Ovary (tissue), 9 donors: ENCODE measurements around the gene TICAM1. TPM values are rescaled to one million over a fixed set of nuclear protein-coding genes. Genes with fewer than 3 reads are reported as not detected.
"Not testable (repeated sequence)": the region's sequence is repeated elsewhere in the genome, so short reads cannot be mapped to it uniquely, and the experiment has no call there.

ENCODE experiments used
- DNase-seq, 5 donors: peaks; one replicate each; pipeline ENCODE4 v3.0.0-alpha.2; 2019 to 2020
- H3K27ac ChIP-seq, 2 donors: fragments of 200-600 bp; one replicate each; pipeline versions ENCODE4 v1.5.1 to v1.8.0; 2019 to 2022
- H3K27me3 ChIP-seq: fragments of 200-600 bp; one replicate; pipeline ENCODE4 v1.8.0; 2022
- H3K36me3 ChIP-seq: fragments of 200-600 bp; sonication (generic); one replicate; pipeline ENCODE4 v1.5.1; 2019
- H3K4me1 ChIP-seq: one replicate; pipeline ENCODE4 v1.8.1; 2013; ENCODE audit warnings: mild to moderate bottlenecking, moderate library complexity; ENCODE audit not compliant: insufficient read depth
- H3K4me3 ChIP-seq: fragments of 200-600 bp; sonication (generic); one replicate; pipeline ENCODE4 v1.5.1; 2017
- H3K9me3 ChIP-seq, 2 donors: fragments of 200-600 bp in 1 of 2; sonication (generic) in 1 of 2; one replicate each; pipeline versions ENCODE4 v1.5.1 to v1.8.1; 2013 to 2019; ENCODE audit warnings: mild to moderate bottlenecking in 1 of 2, moderate library complexity in 1 of 2
- EP300 ChIP-seq: sonication (generic); formaldehyde crosslinking; IDR thresholded peaks from one replicate; pipeline ENCODE4 v1.6.1; 2017; ENCODE audit warnings: antibody characterized with exemption
- POLR2A ChIP-seq: fragments of 450-650 bp; IDR thresholded peaks from one replicate; pipeline ENCODE4 v1.6.1; 2017; ENCODE audit warnings: antibody characterized with exemption, mild to moderate bottlenecking, moderate library complexity
- WGBS, 3 donors: extraction: QIAGEN DNeasy Blood & Tissue Kit in 1 of 3; methylation state at CpG; one replicate each; pipeline versions ENCODE4 v1.1.5 to v1.1.7; 2013 to 2017; 5-methylcytosine and 5-hydroxymethylcytosine counted together
- intact Hi-C, 4 donors: fragments of 100-400 bp; cut with DNase I; formaldehyde crosslinking; loops; one replicate each; pipeline versions ENCODE4 v1.11.0 to v1.15.1; 2022 to 2023
- polyA plus RNA-seq, 2 donors: library from polyadenylated mRNA; stranded (reverse); fragments of 200-250 nt in 1 of 2; fragments of 350-450 nt in 1 of 2; fragmentation: Illumina TruSeq in 1 of 2; extraction: RNeasy Lipid Tissue Mini Kit (QIAGEN cat#74804) in 1 of 2; gene quantifications; one replicate each; pipeline ENCODE4 v1.2.3, GENCODE V29; 2013 to 2014
- total RNA-seq, 7 donors: library from RNA; depleted of rRNA in 2 of 7; stranded (reverse); fragments of >200 nt in 2 of 7; fragmentation: NEBNext Ultra II Directional in 3 of 7; extraction: Animal tissue kit (Norgen Biotek cat#: 25700) in 3 of 7; gene quantifications; one replicate each; pipeline versions ENCODE4 v1.1.0 to v1.2.4, GENCODE V29; 2016 to 2023
- TF ChIP-seq, protein P1 (sequence below), 3 donors: fragments of 450-650 bp in 2 of 3; fragments of 200-600 bp in 1 of 3; IDR thresholded peaks; one replicate each; pipeline versions ENCODE4 v1.5.1 to v1.8.0; 2016 to 2022; ENCODE audit warnings: antibody characterized with exemption in 3 of 3, mild to moderate bottlenecking in 1 of 3
- donor health status: DM: no; HTN: no; CAD: no; lungs with moderate emphysema.
- donor health status: DM: no; HTN: no; CAD: no.
- donor health status: Bipolar disorder and iron deficiency.
- donor health status: DM: yes; HTN: yes; CAD: no.
- donor health status: DM: no; HTN: no; CAD: no.
- donor health status: DM: yes; HTN: yes; CAD: no.

The TICAM1 gene
- total and polyA plus RNA-seq, 9 donors, result 2.5 to 13.3 (median 8.8) TPM

DNA sequence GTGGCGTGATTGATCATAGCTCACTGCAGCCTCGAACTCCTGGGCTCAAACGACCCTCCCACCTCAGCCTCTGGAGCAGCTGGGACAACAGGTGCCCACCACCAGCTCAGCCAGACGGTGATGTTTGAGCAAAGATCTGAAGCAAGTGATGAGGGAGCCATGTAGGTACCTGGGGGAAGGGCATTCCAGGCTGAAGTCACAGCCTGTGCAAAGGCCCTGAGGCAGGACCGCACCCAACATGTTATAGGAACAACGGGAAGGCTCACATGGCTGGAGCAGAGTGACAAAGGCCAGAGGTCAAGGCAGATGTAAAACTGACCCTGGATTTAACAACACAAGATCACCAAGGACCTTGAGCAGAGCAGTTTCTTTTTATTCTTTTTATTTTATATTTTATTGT, 25.1 kb downstream of the TICAM1 start:
- no peak overlapping the region for H3K27ac ChIP-seq
- WGBS, 3 donors, result 74 to 89% (median 79%) methylated on average over 6 of the region's 6 CpGs
- H3K27me3 ChIP-seq, result no peaks in the 10 kb centered on the region
- H3K9me3 ChIP-seq, result no peaks in the 10 kb centered on the region
- DNase-seq, result no peak
- TF ChIP-seq POLR2A, result no peak
- TF ChIP-seq, protein P1, sequence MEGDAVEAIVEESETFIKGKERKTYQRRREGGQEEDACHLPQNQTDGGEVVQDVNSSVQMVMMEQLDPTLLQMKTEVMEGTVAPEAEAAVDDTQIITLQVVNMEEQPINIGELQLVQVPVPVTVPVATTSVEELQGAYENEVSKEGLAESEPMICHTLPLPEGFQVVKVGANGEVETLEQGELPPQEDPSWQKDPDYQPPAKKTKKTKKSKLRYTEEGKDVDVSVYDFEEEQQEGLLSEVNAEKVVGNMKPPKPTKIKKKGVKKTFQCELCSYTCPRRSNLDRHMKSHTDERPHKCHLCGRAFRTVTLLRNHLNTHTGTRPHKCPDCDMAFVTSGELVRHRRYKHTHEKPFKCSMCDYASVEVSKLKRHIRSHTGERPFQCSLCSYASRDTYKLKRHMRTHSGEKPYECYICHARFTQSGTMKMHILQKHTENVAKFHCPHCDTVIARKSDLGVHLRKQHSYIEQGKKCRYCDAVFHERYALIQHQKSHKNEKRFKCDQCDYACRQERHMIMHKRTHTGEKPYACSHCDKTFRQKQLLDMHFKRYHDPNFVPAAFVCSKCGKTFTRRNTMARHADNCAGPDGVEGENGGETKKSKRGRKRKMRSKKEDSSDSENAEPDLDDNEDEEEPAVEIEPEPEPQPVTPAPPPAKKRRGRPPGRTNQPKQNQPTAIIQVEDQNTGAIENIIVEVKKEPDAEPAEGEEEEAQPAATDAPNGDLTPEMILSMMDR (IDR thresholded peaks at IDR 0.05), result no peak
- no peak for TF ChIP-seq EP300
- no peaks in the 10 kb centered on the region for H3K4me1 ChIP-seq
- intact Hi-C loops, result loop anchor here in 1 of 4 donors (5.0 kb wide), 1 partner anchor 226 kb away; no protein-coding TSS in a partner anchor
- H3K36me3 ChIP-seq, result no peaks in the 10 kb centered on the region
- H3K4me3 ChIP-seq, result no peak overlapping the region

DNA sequence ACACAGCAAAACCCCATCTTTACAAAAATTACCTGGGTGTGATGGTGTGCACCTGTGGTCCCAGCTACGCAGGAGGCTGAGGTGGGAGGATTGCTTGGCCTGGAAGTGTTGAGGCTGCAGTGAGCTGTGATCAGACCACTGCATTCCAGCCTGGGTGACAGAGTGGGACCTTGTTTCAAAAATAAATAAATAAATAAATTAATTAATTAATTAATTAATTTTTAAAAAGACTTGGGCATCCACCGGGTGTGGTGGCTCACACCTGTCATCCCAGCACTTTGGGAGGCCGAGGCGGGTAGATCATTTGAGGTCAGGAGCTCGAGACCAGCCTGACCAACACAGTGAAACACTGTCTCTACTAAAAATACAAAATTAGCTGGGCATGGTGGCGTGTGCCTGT, 26.4 kb downstream of the TICAM1 start:
- not testable (repeated sequence) for H3K36me3 ChIP-seq, H3K27ac ChIP-seq, H3K4me3 ChIP-seq, DNase-seq, H3K9me3 ChIP-seq, H3K4me1 ChIP-seq, H3K27me3 ChIP-seq
- intact Hi-C loops, result loop anchor here in 1 of 4 donors (5.0 kb wide), 1 partner anchor 227 kb away; no protein-coding TSS in a partner anchor
- WGBS, 3 donors, result 95 to 97% (median 97%) methylated on average over 6 of the region's 6 CpGs

DNA sequence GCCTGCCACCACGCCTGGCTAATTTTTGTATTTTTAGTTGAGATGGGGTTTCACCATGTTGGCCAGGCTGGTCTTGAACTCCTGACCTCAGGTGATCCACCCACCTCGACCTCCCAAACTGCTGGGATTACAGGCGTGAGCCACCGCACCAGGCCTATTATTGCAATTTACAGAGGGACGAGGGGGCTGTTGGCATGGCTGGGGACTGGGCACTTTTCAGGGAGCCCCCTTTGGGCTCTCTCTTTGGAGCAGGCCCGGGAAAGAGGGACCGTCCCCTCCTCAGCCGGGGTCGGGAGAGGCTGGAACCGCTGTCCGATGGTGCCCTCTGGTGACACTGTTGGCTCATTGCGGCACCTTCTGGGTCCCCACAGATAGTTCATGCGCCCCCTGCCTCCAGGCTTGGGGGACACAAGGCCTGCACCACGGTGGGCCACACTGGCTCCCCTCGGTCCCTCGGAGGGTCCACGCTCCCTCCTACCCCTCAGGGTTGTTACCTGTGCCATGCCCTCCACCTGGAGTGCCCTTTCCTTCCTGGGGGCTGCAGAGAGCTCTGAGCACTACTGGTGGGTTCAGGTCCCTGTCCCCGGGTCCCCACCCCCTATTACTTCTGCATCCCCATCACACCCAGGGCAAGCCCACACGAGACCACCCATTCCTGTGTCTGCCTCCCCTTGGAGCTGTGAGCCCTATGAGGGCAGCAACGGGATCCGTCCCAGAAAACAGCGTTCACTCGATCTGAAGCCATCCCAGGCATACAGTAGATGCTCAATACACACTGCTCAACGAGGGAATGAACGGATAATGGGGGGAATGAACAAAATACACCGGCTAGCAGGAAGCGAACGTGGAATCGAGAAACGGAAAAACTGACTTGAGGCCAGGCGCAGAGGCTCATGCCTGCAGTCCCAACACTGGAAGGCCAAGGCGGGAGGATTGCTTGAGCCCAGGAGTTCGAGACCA, 27.5 kb downstream of the TICAM1 start:
- Histone ChIP-seq H3K27ac (no peak overlapping the region), H3K27me3 (no peaks in the 10 kb centered on the region), H3K36me3 (no peaks in the 10 kb centered on the region), H3K4me1 (no peaks in the 10 kb centered on the region), H3K9me3 (no peaks in the 10 kb centered on the region), H3K4me3 (no peak overlapping the region)
- peak; percentile 44 to 69 (median 60) for DNase-seq
- intact Hi-C loops, result no loop called here
- WGBS, 3 donors, result 45 to 51% (median 48%) methylated on average over 32 to 33 of the region's 33 CpGs
- TF ChIP-seq, protein P1 (IDR thresholded peaks at IDR 0.05), result peak; percentile 46 to 54 (median 52)
- TF ChIP-seq EP300, result no peak

DNA sequence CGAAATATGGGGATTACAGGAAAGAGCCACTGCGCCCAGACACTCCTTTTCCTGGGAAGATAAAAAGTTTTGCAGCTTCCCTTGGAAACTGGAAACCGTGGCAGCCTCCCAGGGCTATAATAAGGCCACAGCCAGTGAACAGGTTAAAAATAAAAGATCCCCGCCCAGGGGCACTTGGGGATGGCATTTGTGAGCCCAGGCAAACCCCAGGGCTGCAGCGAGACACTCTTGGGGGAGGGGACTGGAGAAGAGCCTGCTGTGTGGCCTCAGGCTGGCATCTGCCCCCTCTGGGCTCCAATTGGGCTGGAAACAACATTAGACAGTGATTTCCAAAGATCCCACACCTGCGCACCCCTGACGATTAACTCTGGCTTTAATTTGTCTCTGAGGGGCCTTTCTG, 28.8 kb downstream of the TICAM1 start:
- H3K4me3 ChIP-seq, result no peak overlapping the region
- H3K27me3 ChIP-seq, result no peaks in the 10 kb centered on the region
- intact Hi-C loops, result no loop called here
- DNase-seq, result no peak
- H3K27ac ChIP-seq, result no peak overlapping the region
- 63 to 77% (median 66%) methylated on average over 7 of the region's 7 CpGs for WGBS, 3 donors
- H3K9me3 ChIP-seq, result no peaks in the 10 kb centered on the region
- TF ChIP-seq, protein P1 (IDR thresholded peaks at IDR 0.05), result no peak
- no peak for TF ChIP-seq POLR2A
- no peak for TF ChIP-seq EP300
- H3K36me3 ChIP-seq, result no peaks in the 10 kb centered on the region
- no peaks in the 10 kb centered on the region for H3K4me1 ChIP-seq

DNA sequence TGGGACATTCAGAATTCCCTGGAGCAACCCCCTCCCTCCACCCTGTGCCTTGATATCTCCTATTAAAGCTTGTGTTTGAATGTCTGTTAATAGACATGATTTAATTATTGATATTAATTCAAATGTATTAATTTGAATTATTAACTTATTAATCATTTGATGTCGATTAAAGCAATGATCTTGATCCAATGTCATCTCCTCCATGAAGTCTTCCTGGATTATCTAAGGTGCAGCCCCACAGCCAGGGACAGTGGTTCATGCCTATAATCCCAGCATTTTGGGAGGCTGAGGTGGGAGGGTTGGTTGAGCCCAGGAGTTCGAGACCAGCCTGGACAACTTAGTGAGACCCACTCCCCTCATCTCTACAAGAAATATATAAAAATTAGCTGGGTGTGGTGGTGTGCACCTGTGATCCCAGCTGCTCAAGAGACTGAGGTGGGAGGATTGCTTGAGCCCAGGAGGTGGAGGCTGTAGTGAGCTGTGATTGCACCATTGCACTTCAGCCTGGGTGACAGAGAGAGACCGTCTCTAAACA, 30.4 kb downstream of the TICAM1 start:
- Histone ChIP-seq H3K27ac (no peak overlapping the region), H3K27me3 (no peaks in the 10 kb centered on the region), H3K9me3 (no peaks in the 10 kb centered on the region), H3K36me3 (no peaks in the 10 kb centered on the region), H3K4me1 (no peaks in the 10 kb centered on the region), H3K4me3 (no peak overlapping the region)
- intact Hi-C loops, result no loop called here
- TF ChIP-seq, protein P1 (IDR thresholded peaks at IDR 0.05), result no peak
- TF ChIP-seq POLR2A, result no peak
- TF ChIP-seq EP300, result no peak
- WGBS, 3 donors, result 84 to 87% (median 86%) methylated on average over 3 of the region's 3 CpGs
- no peak for DNase-seq
